IMR-90 (cell line): ENCODE measurements around the gene ITGA5.

Experiments used
- BHLHE40 ChIP-seq: fragments of 150-350 bp; IDR thresholded peaks from 2 replicates; pipeline ENCODE4 v1.6.1; 2016; ENCODE audit warnings: mild to moderate bottlenecking, low read depth, low read length
- CEBPB ChIP-seq: IDR thresholded peaks from 2 replicates; pipeline ENCODE4 v1.6.1; 2012; ENCODE audit warnings: low read depth, low read length, improper control_type of control experiment
- FOS ChIP-seq: fragments of 150-350 bp; IDR thresholded peaks from 2 replicates; pipeline ENCODE4 v1.6.1; 2016; ENCODE audit warnings: low read depth, low read length
- MAFK ChIP-seq: IDR thresholded peaks from 2 replicates; pipeline ENCODE4 v1.6.1; 2012; ENCODE audit warnings: low read depth, low read length, improper control_type of control experiment
- MAZ ChIP-seq: IDR thresholded peaks from 2 replicates; pipeline ENCODE4 v1.6.1; 2012; ENCODE audit warnings: low read depth, mild to moderate bottlenecking, low read length, improper control_type of control experiment, moderate library complexity, borderline replicate concordance
- MXI1 ChIP-seq: IDR thresholded peaks from 2 replicates; pipeline ENCODE4 v1.6.1; 2012; ENCODE audit warnings: low read depth, mild to moderate bottlenecking, low read length, moderate library complexity, borderline replicate concordance
- POLR2A ChIP-seq: IDR thresholded peaks from 2 replicates; pipeline ENCODE4 v1.6.1; 2012; ENCODE audit warnings: mild to moderate bottlenecking, low read depth, low read length
- RAD21 ChIP-seq: IDR thresholded peaks from 2 replicates; pipeline ENCODE4 v1.6.1; 2012; ENCODE audit warnings: low read length, improper control_type of control experiment
- RCOR1 ChIP-seq: IDR thresholded peaks from 2 replicates; pipeline ENCODE4 v1.6.1; 2012; ENCODE audit warnings: mild to moderate bottlenecking, low read length, improper control_type of control experiment; ENCODE audit not compliant: insufficient replicate concordance
- TF ChIP-seq, protein P1 (sequence below): conservative IDR thresholded peaks from 2 replicates; pipeline ENCODE4 v1.5.1; 2012; ENCODE audit warnings: mild to moderate bottlenecking, low read depth, low read length, improper control_type of control experiment

DNA sequence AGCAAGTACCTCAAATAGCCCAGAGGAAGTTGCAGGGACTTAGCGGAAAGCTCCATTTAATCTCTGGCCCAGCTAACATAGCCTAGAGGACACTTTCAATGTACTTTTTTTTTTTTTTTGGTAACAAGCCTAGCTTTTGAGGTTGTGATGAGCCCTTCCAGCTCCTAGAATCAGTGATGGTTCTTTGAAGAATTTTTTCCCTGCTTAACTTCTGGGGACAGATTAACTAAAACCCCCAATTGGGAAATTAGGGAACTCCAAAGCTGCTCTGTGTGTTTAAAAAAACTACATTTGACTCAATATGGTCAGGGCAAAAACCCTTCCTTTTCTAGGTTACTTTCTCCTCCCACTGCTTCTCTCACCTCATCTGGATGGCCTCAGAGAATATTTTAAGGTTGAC, 23.9 kb upstream of the ITGA5 start:
- no peak for TF ChIP-seq FOS
- no peak for TF ChIP-seq POLR2A
- TF ChIP-seq, protein P1, sequence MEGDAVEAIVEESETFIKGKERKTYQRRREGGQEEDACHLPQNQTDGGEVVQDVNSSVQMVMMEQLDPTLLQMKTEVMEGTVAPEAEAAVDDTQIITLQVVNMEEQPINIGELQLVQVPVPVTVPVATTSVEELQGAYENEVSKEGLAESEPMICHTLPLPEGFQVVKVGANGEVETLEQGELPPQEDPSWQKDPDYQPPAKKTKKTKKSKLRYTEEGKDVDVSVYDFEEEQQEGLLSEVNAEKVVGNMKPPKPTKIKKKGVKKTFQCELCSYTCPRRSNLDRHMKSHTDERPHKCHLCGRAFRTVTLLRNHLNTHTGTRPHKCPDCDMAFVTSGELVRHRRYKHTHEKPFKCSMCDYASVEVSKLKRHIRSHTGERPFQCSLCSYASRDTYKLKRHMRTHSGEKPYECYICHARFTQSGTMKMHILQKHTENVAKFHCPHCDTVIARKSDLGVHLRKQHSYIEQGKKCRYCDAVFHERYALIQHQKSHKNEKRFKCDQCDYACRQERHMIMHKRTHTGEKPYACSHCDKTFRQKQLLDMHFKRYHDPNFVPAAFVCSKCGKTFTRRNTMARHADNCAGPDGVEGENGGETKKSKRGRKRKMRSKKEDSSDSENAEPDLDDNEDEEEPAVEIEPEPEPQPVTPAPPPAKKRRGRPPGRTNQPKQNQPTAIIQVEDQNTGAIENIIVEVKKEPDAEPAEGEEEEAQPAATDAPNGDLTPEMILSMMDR = no peak
- no peak for TF ChIP-seq RCOR1
- TF ChIP-seq MXI1 = no peak
- no peak for TF ChIP-seq MAFK
- no peak for TF ChIP-seq CEBPB
- TF ChIP-seq BHLHE40 = no peak
- no peak for TF ChIP-seq MAZ
- no peak for TF ChIP-seq RAD21
